H1 (cell line): ENCODE measurements around the gene CCNG1. TPM values are rescaled to one million over a fixed set of nuclear protein-coding genes. Genes with fewer than 3 reads are reported as not detected.

Experiments
- CTCF ChIA-PET: fragments of 300-600 bp; sonication (Branson Sonifier 250); formaldehyde crosslinking; loops from one replicate; lab custom pipeline; 2021; ENCODE audit not compliant: partially characterized antibody; lab: Charles Lee
- POLR2A ChIA-PET: fragments of 300-600 bp; sonication (Branson Sonifier 250); formaldehyde crosslinking; loops from one replicate; lab custom pipeline; 2021; ENCODE audit warnings: inconsistent platforms; ENCODE audit not compliant: partially characterized antibody; lab: Charles Lee
- DNase-seq, 2 experiments: peaks; one replicate each; pipeline versions ENCODE4 v3.0.0 to v3.0.0-alpha.2; 2010 to 2022; ENCODE audit warnings: low spot score in 2 of 2, low read depth in 1 of 2, mixed read lengths in 1 of 2
- FAIRE-seq: peaks from 2 replicates; lab custom pipeline; 2011; peaks lifted over from hg19 to GRCh38; lab: Jason Lieb, UNC
- H2AFZ ChIP-seq: 2 replicates; pipeline ENCODE4 v1.8.1; 2012; ENCODE audit warnings: low read length, inconsistent platforms
- H2AK5ac ChIP-seq: 2 replicates; pipeline ENCODE4 v1.6.1; 2013; ENCODE audit warnings: low read depth, low read length
- H2BK120ac ChIP-seq: replicated peaks from 2 replicates; pipeline ENCODE3; 2013; ENCODE audit warnings: low read depth, low read length, inconsistent platforms
- H2BK12ac ChIP-seq: 2 replicates; pipeline ENCODE4 v1.6.1; 2013; ENCODE audit warnings: low read depth, low read length
- H2BK15ac ChIP-seq: 2 replicates; pipeline ENCODE4 v1.6.1; 2013; ENCODE audit warnings: low read length
- H2BK20ac ChIP-seq: 2 replicates; pipeline ENCODE4 v1.6.1; 2013; ENCODE audit warnings: low read length
- H2BK5ac ChIP-seq: 2 replicates; pipeline ENCODE4 v1.6.1; 2013; ENCODE audit warnings: low read depth, low read length
- H3K14ac ChIP-seq: 2 replicates; pipeline ENCODE4 v1.6.1; 2013; ENCODE audit warnings: inconsistent platforms; ENCODE audit not compliant: insufficient read length
- H3K18ac ChIP-seq: 2 replicates; pipeline ENCODE4 v1.6.1; 2013; ENCODE audit warnings: low read length; ENCODE audit errors: extremely low read depth
- H3K23ac ChIP-seq: 2 replicates; pipeline ENCODE4 v1.6.1; 2013; ENCODE audit warnings: inconsistent platforms; ENCODE audit not compliant: insufficient read length
- H3K23me2 ChIP-seq: 2 replicates; pipeline ENCODE4 v1.6.1; 2013; ENCODE audit warnings: low read depth, low read length
- H3K27ac ChIP-seq: 2 replicates; pipeline ENCODE4 v1.6.1; 2011; ENCODE audit warnings: low read depth, low read length, inconsistent platforms
- H3K27me3 ChIP-seq, 4 experiments: replicated peaks in 1 of 4; 1 replicate in 1 of 4; 2 replicates in 3 of 4; pipeline versions ENCODE4 v1.6.1 to v1.8.1; 2011 to 2013; ENCODE audit warnings: low read length in 3 of 4, mild to moderate bottlenecking in 3 of 4, inconsistent platforms in 2 of 4, mixed read lengths in 2 of 4, moderate library complexity in 1 of 4; ENCODE audit not compliant: control insufficient read depth in 3 of 4, insufficient read depth in 3 of 4; ENCODE audit errors: extremely low read depth in 1 of 4
- H3K36me3 ChIP-seq, 4 experiments: 2 replicates each; pipeline versions ENCODE4 v1.6.1 to v1.8.1; 2011 to 2013; ENCODE audit warnings: mild to moderate bottlenecking in 4 of 4, low read length in 3 of 4, moderate library complexity in 2 of 4, control low read depth in 1 of 4, inconsistent platforms in 1 of 4; ENCODE audit not compliant: insufficient read depth in 4 of 4, control insufficient read depth in 2 of 4
- H3K4ac ChIP-seq: replicated peaks from 2 replicates; pipeline ENCODE3; 2013; ENCODE audit warnings: low read length, low read depth, mixed read lengths, inconsistent platforms; ENCODE audit not compliant: insufficient read length
- H3K4me1 ChIP-seq, 4 experiments: replicated peaks in 1 of 4; 1 replicate in 1 of 4; 2 replicates in 3 of 4; pipeline versions ENCODE4 v1.6.1 to v1.8.1; 2011 to 2013; ENCODE audit warnings: low read length in 3 of 4, inconsistent platforms in 2 of 4, mixed read lengths in 1 of 4; ENCODE audit not compliant: insufficient read depth in 4 of 4, control insufficient read depth in 3 of 4
- H3K4me2 ChIP-seq, 2 experiments: 2 replicates each; pipeline versions ENCODE4 v1.6.1 to v1.8.1; 2011 to 2013; ENCODE audit warnings: low read depth in 2 of 2, low read length in 2 of 2, control low read depth in 1 of 2, inconsistent platforms in 1 of 2, mild to moderate bottlenecking in 1 of 2; ENCODE audit not compliant: insufficient read depth in 1 of 2
- H3K4me3 ChIP-seq, 4 experiments: fragments of 200-600, 300-600 bp in 1 of 4; sonication (generic), shearing (Covaris generic), sonication (Bioruptor Twin) in 1 of 4; 2 replicates each; pipeline versions ENCODE4 v1.5.1 to v1.8.1; 2011 to 2016; ENCODE audit warnings: low read length in 4 of 4, low read depth in 3 of 4, control low read depth in 2 of 4, inconsistent platforms in 2 of 4, mild to moderate bottlenecking in 2 of 4, mixed read lengths in 1 of 4, moderate library complexity in 1 of 4; ENCODE audit not compliant: insufficient read depth in 2 of 4; ENCODE audit errors: extremely low read depth in 1 of 4
- H3K56ac ChIP-seq: replicated peaks from 2 replicates; pipeline ENCODE3; 2013; ENCODE audit warnings: low read depth, mild to moderate bottlenecking, mixed read lengths, low read length, inconsistent platforms; ENCODE audit not compliant: insufficient read length
- H3K79me1 ChIP-seq: 2 replicates; pipeline ENCODE4 v1.6.1; 2013; ENCODE audit warnings: low read depth, low read length, control low read depth
- H3K79me2 ChIP-seq, 2 experiments: 2 replicates each; pipeline versions ENCODE4 v1.6.1 to v1.8.1; 2012 to 2013; ENCODE audit warnings: low read length in 2 of 2, mild to moderate bottlenecking in 2 of 2, inconsistent platforms in 1 of 2; ENCODE audit not compliant: insufficient read depth in 2 of 2, control insufficient read depth in 1 of 2
- H3K9ac ChIP-seq, 4 experiments: replicated peaks in 1 of 4; 1 replicate in 1 of 4; 2 replicates in 3 of 4; pipeline versions ENCODE4 v1.6.1 to v1.8.1; 2011 to 2013; ENCODE audit warnings: low read depth in 3 of 4, low read length in 3 of 4, control low read depth in 2 of 4, mild to moderate bottlenecking in 2 of 4, moderate library complexity in 2 of 4, inconsistent platforms in 1 of 4; ENCODE audit errors: extremely low read depth in 1 of 4
- H3K9me3 ChIP-seq, 2 experiments: 2 replicates each; pipeline versions ENCODE4 v1.6.1 to v1.8.1; 2012 to 2013; ENCODE audit warnings: mild to moderate bottlenecking in 2 of 2, moderate library complexity in 2 of 2, control low read depth in 1 of 2, inconsistent platforms in 1 of 2, low read depth in 1 of 2, low read length in 1 of 2, mixed read lengths in 1 of 2; ENCODE audit not compliant: insufficient read depth in 2 of 2
- H4K20me1 ChIP-seq, 2 experiments: replicated peaks in 1 of 2; 2 replicates each; pipeline versions ENCODE3 to v1.8.1; 2011 to 2013; ENCODE audit warnings: inconsistent platforms in 2 of 2, low read length in 2 of 2, mild to moderate bottlenecking in 1 of 2; ENCODE audit not compliant: insufficient read depth in 2 of 2, control insufficient read depth in 1 of 2
- H4K5ac ChIP-seq: 2 replicates; pipeline ENCODE4 v1.6.1; 2013; ENCODE audit warnings: low read length, low read depth, mixed read lengths, inconsistent platforms; ENCODE audit not compliant: insufficient read length
- H4K8ac ChIP-seq: 2 replicates; pipeline ENCODE4 v1.8.0; 2013; ENCODE audit warnings: mild to moderate bottlenecking, moderate library complexity, low read length, inconsistent platforms; ENCODE audit not compliant: insufficient read depth; ENCODE audit errors: extremely low read depth
- H4K91ac ChIP-seq: replicated peaks from 2 replicates; pipeline ENCODE3; 2013; ENCODE audit warnings: low read length, mixed read lengths, inconsistent platforms; ENCODE audit not compliant: insufficient read length
- CBX8 ChIP-seq: fragments of 300-800, 300-1000 bp; sonication (generic); IDR thresholded peaks from 2 replicates; pipeline ENCODE4 v1.7.1; 2016; ENCODE audit warnings: low read depth, low read length, borderline replicate concordance
- GABPA ChIP-seq: IDR thresholded peaks from 2 replicates; pipeline ENCODE4 v1.6.1; 2011; ENCODE audit warnings: mild to moderate bottlenecking, low read length, moderate library complexity, borderline replicate concordance; ENCODE audit not compliant: insufficient read depth
- JUN ChIP-seq: IDR thresholded peaks from 2 replicates; pipeline ENCODE4 v1.6.1; 2011; ENCODE audit warnings: low read depth, mild to moderate bottlenecking, improper control_type of control experiment, low read length
- KDM4A ChIP-seq: IDR thresholded peaks from one replicate; pipeline ENCODE4 v1.7.1; 2012; ENCODE audit warnings: low read depth, mild to moderate bottlenecking, moderate library complexity, low read length, inconsistent platforms; ENCODE audit not compliant: severe bottlenecking
- MAFK ChIP-seq: IDR thresholded peaks from 2 replicates; pipeline ENCODE4 v1.6.1; 2012; ENCODE audit warnings: low read depth, mild to moderate bottlenecking, improper control_type of control experiment, low read length
- NRF1 ChIP-seq: IDR thresholded peaks from 2 replicates; pipeline ENCODE4 v1.6.1; 2011; ENCODE audit warnings: mild to moderate bottlenecking, low read depth, low read length, improper control_type of control experiment
- SUZ12 ChIP-seq: fragments of 200-600 bp; sonication (generic); IDR thresholded peaks from 2 replicates; pipeline ENCODE4 v1.6.1; 2012; ENCODE audit warnings: mild to moderate bottlenecking, inconsistent platforms, low read length, moderate library complexity, mixed read lengths
- WGBS, 2 experiments: shearing (Covaris generic) in 1 of 2; methylation state at CpG; one replicate each; pipeline versions ENCODE4 v1.1.6 to v1.1.7; 2013 to 2015; ENCODE audit warnings: low lambda C conversion rate in 2 of 2, mixed read lengths in 2 of 2, inconsistent platforms in 1 of 2, low coverage in 1 of 2, missing lambda C conversion rate in 1 of 2; ENCODE audit not compliant: insufficient replicate concordance in 2 of 2, insufficient coverage in 1 of 2, insufficient read length in 1 of 2; ENCODE audit errors: extremely low coverage in 1 of 2, missing lambda C conversion rate in 1 of 2; 5-methylcytosine and 5-hydroxymethylcytosine counted together
- polyA plus RNA-seq, 7 experiments: library from polyadenylated mRNA; depleted of rRNA in 3 of 7; stranded (reverse) in 5 of 7; unstranded in 2 of 7; fragments of >200 nt in 5 of 7; fragments of 200-250 nt in 2 of 7; gene quantifications; 1 replicate in 5 of 7; 2 replicates in 1 of 7; 4 replicates in 1 of 7; pipeline versions ENCODE4 v1.2.1 to v1.2.3, GENCODE V29; 2011 to 2013; ENCODE audit warnings: missing spikeins in 2 of 7, mixed read lengths in 2 of 7
- total RNA-seq: library from RNA; stranded (reverse); fragmentation: NEBNext Ultra II Directional; extraction: Animal tissue kit (Norgen Biotek cat#: 25700); gene quantifications from 2 replicates; pipeline ENCODE4 v1.2.1, GENCODE V29; 2021
- TF ChIP-seq, protein P1 (sequence below), 3 experiments: IDR thresholded peaks; 1 replicate in 2 of 3; 2 replicates in 1 of 3; pipeline versions ENCODE4 v1.5.1 to v1.6.1; 2011; ENCODE audit warnings: low read length in 3 of 3, mild to moderate bottlenecking in 3 of 3, inconsistent platforms in 2 of 3, low read depth in 1 of 3, moderate library complexity in 1 of 3; ENCODE audit not compliant: insufficient read depth in 1 of 3; ENCODE audit errors: control extremely low read depth in 1 of 3
- TF ChIP-seq, protein P2 (sequence below): IDR thresholded peaks from 2 replicates; pipeline ENCODE4 v1.6.1; 2011; ENCODE audit warnings: low read length, improper control_type of control experiment
- TF ChIP-seq, protein P3 (sequence below): IDR thresholded peaks from 2 replicates; pipeline ENCODE4 v1.6.1; 2011; ENCODE audit warnings: low read depth, mild to moderate bottlenecking, low read length; ENCODE audit not compliant: insufficient read depth

The CCNG1 gene
- total and polyA plus RNA-seq, 2 of the 8 experiments (the other 6 are each of a cell fraction or from before 2014, with no cell fraction given) = 165 to 369 TPM

GRCh38 chr5:163395792-163396191, 41.6 kb upstream of the CCNG1 start:
- no peak for DNase-seq
- Histone ChIP-seq H2BK12ac (no peak overlapping the region), H3K4me2 (no peak overlapping the region), H4K20me1 (no peaks in the 10 kb centered on the region), H3K14ac (no peak overlapping the region), H3K56ac (no peak overlapping the region), H4K8ac (no peak overlapping the region), H3K4me1 (no peaks in the 10 kb centered on the region), H2BK20ac (no peak overlapping the region), H2BK15ac (no peak overlapping the region), H3K79me1 (no peaks in the 10 kb centered on the region), H4K5ac (no peak overlapping the region), H3K18ac (no peak overlapping the region), H3K79me2 (no peaks in the 10 kb centered on the region), H2BK5ac (no peak overlapping the region), H2BK120ac (no peak overlapping the region), H3K9me3 (no peaks in the 10 kb centered on the region), H3K9ac (no peak overlapping the region), H3K27me3 (no peaks in the 10 kb centered on the region), H2AK5ac (no peak overlapping the region), H4K91ac (no peak overlapping the region), H2AFZ (no peak overlapping the region), H3K4ac (no peak overlapping the region), H3K23ac (no peak overlapping the region), H3K23me2 (no peaks in the 10 kb centered on the region; the same call in 1 of the 2 replicates), H3K4me3 (no peak overlapping the region), H3K27ac (no peak overlapping the region), H3K36me3 (no peaks in the 10 kb centered on the region)
- 90% methylated on average over 2 of the region's 2 CpGs; no CpG with 5 or more reads in 1 of the 2 experiments for WGBS, 2 experiments
- FAIRE-seq = no peak
- CTCF ChIA-PET = interaction anchor here (2.3 to 3.6 kb wide), 2 partner anchors 12 to 49 kb away, joined by 7 to 23 read pairs; no protein-coding TSS in a partner anchor
- POLR2A ChIA-PET = no interaction called here
- TF ChIP-seq, protein P1, sequence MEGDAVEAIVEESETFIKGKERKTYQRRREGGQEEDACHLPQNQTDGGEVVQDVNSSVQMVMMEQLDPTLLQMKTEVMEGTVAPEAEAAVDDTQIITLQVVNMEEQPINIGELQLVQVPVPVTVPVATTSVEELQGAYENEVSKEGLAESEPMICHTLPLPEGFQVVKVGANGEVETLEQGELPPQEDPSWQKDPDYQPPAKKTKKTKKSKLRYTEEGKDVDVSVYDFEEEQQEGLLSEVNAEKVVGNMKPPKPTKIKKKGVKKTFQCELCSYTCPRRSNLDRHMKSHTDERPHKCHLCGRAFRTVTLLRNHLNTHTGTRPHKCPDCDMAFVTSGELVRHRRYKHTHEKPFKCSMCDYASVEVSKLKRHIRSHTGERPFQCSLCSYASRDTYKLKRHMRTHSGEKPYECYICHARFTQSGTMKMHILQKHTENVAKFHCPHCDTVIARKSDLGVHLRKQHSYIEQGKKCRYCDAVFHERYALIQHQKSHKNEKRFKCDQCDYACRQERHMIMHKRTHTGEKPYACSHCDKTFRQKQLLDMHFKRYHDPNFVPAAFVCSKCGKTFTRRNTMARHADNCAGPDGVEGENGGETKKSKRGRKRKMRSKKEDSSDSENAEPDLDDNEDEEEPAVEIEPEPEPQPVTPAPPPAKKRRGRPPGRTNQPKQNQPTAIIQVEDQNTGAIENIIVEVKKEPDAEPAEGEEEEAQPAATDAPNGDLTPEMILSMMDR (IDR thresholded peaks at IDR 0.05; ENCODE audit: control extremely low read depth in 1 of 3, insufficient read depth in 1 of 3, low read depth in 1 of 3, low read length in 3 of 3) = no peak
- TF ChIP-seq JUN (no peak), MAFK (no peak), SUZ12 (no peak), NRF1 (no peak), CBX8 (no peak), GABPA (no peak), KDM4A (no peak)
- TF ChIP-seq, protein P2, sequence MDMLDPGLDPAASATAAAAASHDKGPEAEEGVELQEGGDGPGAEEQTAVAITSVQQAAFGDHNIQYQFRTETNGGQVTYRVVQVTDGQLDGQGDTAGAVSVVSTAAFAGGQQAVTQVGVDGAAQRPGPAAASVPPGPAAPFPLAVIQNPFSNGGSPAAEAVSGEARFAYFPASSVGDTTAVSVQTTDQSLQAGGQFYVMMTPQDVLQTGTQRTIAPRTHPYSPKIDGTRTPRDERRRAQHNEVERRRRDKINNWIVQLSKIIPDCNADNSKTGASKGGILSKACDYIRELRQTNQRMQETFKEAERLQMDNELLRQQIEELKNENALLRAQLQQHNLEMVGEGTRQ = no peak
- TF ChIP-seq, protein P3, sequence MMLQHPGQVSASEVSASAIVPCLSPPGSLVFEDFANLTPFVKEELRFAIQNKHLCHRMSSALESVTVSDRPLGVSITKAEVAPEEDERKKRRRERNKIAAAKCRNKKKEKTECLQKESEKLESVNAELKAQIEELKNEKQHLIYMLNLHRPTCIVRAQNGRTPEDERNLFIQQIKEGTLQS = no peak
